Stimulated activated CD4-positive, alpha-beta T cell treated with anti-CD3 and anti-CD28 coated beads, Interleukin-15, amount 100 ng/mL, for 24 hours (primary cell): Measurements from ENCODE around the gene CEP85.

ENCODE experiments used
- DNase-seq: peaks from one replicate; pipeline ENCODE4 v3.0.0-alpha.2; 2020

CEP85 gene, protein sequence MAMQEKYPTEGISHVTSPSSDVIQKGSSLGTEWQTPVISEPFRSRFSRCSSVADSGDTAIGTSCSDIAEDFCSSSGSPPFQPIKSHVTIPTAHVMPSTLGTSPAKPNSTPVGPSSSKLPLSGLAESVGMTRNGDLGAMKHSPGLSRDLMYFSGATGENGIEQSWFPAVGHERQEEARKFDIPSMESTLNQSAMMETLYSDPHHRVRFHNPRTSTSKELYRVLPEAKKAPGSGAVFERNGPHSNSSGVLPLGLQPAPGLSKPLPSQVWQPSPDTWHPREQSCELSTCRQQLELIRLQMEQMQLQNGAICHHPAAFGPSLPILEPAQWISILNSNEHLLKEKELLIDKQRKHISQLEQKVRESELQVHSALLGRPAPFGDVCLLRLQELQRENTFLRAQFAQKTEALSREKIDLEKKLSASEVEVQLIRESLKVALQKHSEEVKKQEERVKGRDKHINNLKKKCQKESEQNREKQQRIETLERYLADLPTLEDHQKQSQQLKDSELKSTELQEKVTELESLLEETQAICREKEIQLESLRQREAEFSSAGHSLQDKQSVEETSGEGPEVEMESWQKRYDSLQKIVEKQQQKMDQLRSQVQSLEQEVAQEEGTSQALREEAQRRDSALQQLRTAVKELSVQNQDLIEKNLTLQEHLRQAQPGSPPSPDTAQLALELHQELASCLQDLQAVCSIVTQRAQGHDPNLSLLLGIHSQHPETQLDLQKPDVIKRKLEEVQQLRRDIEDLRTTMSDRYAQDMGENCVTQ

GRCh38 chr1:26233903-26234643, at the start of gene CEP85:
Gene CEP85, plus strand, starts transcription at chr1:26234200. Its CDS starts 5,584 bp downstream, at chr1:26239784.
- DNase-seq = peak; percentile 99

DNA sequence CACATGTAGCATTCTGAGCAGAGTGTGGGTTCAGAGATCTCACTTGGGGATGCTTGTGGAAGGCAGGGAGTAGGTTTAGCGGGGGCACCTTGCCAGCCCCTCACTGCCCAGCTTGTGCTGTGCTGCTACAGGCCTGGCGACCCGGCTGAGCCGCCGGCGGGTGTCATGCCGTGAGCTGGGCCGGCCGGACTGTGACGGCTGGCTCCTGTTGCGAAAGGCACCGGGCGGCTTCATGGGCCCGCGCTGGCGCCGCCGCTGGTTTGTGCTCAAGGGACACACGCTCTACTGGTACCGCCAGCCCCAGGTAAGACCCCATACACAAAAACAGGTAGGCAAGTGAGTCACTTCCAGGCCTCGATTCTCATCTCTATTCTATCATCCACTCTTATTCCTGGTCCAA, 49.1 kb upstream of the CEP85 start:
- no peak for DNase-seq

DNA sequence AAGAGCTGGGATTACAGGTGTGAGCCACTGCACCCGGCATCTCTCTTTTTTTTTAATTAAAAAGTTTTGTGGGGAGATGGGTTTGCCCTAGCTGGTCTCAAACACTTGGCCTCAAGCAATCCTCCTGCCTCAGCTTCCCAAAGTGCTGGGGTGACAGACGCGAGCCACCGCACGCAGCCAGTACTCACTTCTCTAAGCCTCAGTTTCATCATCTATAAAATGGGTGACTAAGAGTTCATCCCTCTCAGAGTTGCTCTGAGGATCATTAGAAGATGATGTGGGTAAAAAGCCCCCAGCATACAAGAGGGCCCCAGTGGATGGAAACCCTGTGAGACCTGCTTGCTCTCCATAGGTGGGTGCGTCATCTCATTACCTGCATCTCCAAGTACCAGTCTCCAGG, 46.1 kb upstream of the CEP85 start:
- no peak for DNase-seq

- DNase-seq = no peak
Observed at GRCh38 chr1:26188477-26188876, 45.5 kb upstream of the CEP85 start.

GRCh38 chr1:26189331-26189730, 44.7 kb upstream of the CEP85 start:
- no peak for DNase-seq

- no peak for DNase-seq
Observed at GRCh38 chr1:26189751-26190275, 44.2 kb upstream of the CEP85 start.

GRCh38 chr1:26190373-26190987, 43.5 kb upstream of the CEP85 start, which contains the start of gene CATSPER4:
Gene CATSPER4, plus strand, starts transcription at chr1:26190602. Its CDS starts 26 bp downstream, at chr1:26190628.
- no peak for DNase-seq

DNA sequence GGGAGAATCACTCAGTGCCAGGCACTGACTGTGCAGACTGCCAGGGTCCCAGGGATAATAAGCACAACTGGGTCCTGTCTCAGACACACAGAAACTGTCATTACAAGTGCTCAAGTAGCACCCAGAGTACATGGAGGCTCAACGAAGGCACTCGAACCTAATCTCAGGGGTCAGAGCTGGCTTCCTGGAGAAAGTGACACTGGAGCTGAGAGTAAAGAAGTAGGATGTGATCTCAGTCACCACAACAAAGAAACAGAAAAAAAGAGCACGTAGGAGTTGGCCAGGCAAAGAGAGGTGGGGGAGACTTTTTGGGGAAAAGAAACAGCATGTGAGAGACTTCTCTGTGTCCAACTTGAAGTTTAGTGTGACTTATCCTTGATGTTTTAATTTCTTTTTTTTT, 42.3 kb upstream of the CEP85 start:
- no peak for DNase-seq

DNA sequence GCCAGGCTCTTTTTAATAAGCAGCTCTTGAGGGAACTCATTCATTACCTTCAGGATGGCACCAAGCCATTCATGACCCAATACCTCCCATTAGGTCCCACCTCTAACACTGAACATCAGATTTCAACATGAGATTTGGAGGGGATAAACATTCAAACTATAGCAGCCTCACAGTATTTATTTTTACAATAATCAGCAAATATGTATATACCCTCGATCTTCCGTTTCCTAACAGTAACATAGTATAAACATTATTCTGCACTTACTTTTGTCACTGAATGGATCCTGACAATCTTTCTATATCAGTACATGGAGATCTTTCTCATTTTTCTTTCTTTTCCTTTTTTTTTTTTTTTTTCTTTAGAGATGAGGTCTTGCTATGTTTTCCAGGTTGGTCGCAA, 38.2 kb upstream of the CEP85 start:
- DNase-seq = no peak

- no peak for DNase-seq
Observed at GRCh38 chr1:26197301-26197700, 36.7 kb upstream of the CEP85 start.

DNA sequence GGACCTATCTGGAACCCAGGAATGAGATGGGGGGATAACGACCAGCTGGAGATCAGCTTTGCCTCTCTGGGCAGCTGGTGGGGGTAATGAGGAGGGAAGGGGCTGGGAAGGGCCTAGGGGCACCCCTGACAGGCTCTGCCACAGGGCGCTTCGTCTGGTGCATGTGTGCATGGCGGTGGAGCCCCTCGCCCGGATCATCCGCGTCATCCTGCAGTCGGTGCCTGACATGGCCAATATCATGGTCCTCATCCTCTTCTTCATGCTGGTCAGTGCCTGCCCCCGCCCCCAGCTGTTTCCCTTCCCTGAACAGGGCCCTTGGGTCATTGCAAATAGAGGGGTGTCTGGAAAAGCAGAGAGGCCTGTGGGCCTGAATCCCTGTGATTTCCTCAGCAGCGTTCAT, 36.2 kb upstream of the CEP85 start:
- DNase-seq = no peak

DNA sequence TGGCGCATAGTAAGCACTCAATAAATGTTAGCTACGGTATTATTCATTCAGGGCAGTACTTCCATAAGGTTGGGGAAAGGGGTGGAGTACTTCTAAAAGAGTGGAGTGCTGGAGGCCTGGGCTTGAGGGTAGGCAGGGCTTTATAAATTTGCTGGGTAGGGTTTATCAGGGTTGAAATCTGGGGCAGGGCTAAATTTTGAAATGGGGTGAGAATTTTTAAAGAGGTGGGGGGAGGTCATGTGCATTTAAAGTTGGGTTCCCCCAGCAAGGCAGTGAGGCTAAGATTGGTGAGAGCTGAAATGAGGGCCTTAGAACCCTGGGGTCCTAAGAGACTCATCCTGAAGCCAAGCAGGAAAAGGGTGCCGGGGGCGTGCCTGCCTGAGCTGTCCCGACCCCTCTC, 33.6 kb upstream of the CEP85 start:
- no peak for DNase-seq

GRCh38 chr1:26203642-26204318, 30.2 kb upstream of the CEP85 start:
- DNase-seq = no peak

DNA sequence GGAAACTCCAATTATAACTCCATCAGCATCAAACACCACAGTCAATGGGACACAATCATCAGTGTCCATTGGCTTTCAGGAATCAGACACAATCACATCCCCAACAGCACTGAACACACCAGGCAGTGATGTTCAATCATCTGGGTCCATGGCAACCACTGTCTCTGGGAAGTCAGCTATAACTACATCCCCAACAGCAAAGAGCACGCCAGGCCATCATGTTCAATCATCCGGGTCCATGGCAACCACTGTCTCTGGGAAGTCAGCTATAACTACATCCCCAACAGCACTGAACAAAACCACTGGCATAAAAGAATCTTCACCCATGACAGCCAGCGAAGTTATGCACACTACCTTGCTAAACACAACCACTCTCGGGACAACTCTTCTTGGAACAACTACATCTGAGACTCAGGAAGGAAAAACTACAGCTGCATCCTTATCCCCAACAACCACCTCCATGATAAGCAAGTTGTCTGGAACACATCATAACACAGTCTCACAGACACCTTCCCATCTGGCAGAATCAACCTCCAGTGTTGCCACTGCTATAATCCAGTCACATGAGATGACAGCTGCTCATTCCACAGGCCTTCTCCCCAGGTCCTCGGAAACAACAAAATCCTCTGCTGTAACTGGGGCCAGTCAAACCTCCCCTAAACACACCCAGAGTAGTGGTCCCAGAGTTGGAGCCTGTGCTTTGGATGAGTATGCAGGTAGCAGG, 23.7 kb upstream of the CEP85 start:
- no peak for DNase-seq

- DNase-seq = no peak
Observed at GRCh38 chr1:26212726-26213125, 21.3 kb upstream of the CEP85 start.

DNA sequence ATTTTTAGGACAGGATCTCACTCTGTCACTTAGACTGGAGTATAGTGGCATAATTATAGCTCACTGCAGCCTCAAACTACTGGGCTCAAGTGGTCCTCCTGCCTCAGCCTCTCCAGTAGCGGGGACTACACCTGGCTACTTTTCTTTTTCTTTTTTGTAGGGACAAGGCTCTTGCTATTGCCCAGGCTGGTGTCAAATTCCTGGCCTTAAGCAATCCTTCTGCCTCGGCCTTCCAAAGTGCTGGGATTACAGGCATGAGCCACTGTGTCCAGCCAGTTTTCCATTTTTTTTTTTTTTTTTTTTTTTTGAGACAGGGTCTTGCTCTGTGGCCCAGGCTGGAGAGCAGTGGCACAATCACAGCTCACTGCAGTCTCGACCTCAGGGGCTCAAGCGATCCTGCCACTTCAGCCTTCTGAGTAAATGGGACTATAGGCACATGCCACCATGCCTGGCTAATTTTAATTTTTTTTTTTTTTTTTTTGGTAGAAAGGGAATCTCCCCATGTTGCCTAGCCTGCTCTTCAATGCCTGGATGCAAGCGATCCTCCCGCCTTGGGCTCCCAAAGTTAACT, 20.6 kb upstream of the CEP85 start:
- DNase-seq = no peak

GRCh38 chr1:26215246-26215645, 18.8 kb upstream of the CEP85 start:
- DNase-seq = no peak

DNA sequence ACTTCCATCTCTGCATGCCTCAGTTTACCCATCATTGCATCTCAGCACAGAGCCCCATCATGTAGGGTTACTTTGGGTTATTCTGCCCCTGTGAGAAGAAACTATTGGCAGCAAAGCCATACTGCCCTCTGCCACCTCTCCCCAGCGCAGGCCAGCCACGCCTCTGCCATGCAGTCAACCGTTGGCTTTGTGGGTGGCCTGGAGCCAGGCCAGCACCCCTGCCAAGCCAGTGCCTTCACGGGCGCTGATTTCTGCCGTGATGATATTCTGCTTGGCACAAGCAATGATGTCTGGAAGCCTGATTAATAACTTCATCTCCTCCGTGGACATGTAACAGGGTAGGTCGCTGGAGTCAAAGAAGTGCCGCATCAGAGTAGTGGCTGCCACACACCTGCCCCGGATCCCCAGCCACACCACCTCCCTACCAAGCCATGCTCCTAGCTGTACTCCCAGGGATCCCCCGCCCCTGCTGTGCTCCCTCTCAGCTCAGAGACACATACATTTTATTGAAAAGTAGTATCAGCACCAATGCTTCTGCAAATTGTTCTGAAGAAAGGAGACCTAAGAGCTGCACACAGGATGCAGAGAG, 15.0 kb upstream of the CEP85 start:
- no peak for DNase-seq

DNA sequence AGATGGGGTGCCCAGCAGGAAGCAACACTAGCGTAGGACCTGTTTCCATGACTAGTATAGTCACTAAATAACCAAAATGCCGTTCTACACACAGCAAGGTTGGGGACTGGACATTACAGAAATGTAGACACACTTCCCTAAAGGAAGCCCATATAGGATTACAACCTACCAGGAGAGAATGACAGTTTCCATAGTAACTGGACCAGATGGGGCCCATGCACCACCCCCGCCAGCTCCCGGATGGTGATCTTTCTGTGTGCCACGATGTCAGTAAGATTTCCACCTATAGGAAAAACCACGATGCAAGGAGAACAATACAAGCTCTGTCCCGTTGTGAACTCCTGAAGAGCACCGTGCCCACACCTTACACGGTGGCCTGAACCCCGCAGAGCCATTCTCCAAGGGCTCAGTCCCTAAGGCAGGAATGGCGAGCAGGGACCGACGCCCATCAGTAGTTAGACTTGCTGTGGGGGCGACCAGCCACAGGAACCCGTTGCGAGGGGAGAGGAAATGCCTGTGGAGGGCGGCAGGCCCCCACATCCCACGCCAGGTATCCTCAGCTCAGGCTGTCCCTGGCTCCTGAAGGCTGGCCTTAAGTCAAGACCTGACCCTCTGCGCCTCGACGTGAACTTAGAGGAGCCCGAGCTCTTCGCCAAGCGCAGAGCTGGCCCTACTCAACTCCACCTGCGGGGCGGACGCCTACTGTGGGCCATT, 13.6 kb upstream of the CEP85 start:
- DNase-seq = no peak

- no peak for DNase-seq
Observed at GRCh38 chr1:26221094-26221493, 12.9 kb upstream of the CEP85 start.
